Esophagus muscularis mucosa (tissue), 3 donors: ENCODE data around the gene BCL11A.

Source experiments
- EP300 ChIP-seq: sonication (generic); formaldehyde crosslinking; IDR thresholded peaks from one replicate; pipeline ENCODE4 v1.6.1; 2017; ENCODE audit warnings: antibody characterized with exemption
- TF ChIP-seq, protein P1 (sequence below), 3 experiments: fragments of 200-600 bp in 2 of 3; fragments of 450-650 bp in 1 of 3; sonication (generic) in 2 of 3; IDR thresholded peaks; one replicate each; pipeline ENCODE4 v1.5.1; 2017 to 2019; ENCODE audit warnings: antibody characterized with exemption in 3 of 3, mild to moderate bottlenecking in 2 of 3, moderate library complexity in 1 of 3

GRCh38 chr2:60555066-60555782 is 1.8 kb upstream of the BCL11A start:
- TF ChIP-seq, protein P1, sequence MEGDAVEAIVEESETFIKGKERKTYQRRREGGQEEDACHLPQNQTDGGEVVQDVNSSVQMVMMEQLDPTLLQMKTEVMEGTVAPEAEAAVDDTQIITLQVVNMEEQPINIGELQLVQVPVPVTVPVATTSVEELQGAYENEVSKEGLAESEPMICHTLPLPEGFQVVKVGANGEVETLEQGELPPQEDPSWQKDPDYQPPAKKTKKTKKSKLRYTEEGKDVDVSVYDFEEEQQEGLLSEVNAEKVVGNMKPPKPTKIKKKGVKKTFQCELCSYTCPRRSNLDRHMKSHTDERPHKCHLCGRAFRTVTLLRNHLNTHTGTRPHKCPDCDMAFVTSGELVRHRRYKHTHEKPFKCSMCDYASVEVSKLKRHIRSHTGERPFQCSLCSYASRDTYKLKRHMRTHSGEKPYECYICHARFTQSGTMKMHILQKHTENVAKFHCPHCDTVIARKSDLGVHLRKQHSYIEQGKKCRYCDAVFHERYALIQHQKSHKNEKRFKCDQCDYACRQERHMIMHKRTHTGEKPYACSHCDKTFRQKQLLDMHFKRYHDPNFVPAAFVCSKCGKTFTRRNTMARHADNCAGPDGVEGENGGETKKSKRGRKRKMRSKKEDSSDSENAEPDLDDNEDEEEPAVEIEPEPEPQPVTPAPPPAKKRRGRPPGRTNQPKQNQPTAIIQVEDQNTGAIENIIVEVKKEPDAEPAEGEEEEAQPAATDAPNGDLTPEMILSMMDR (IDR thresholded peaks at IDR 0.05), result peak in 1 of 3 experiments; percentile 7
- no peak for TF ChIP-seq EP300
